Measurements from ENCODE around the gene PIBF1.

PIBF1 gene

GRCh38 chr13:73063166-73063565 is 281.2 kb downstream of the PIBF1 start:
- no peak for DNase-seq

GRCh38 chr13:73065036-73065435 is 283.1 kb downstream of the PIBF1 start:
- DNase-seq: no peak

- no peak for DNase-seq
These were observed 283.9 kb downstream of the PIBF1 start for GRCh38 chr13:73065665-73066340.
